Middle frontal gyrus (tissue), 1 donor: Measurements from ENCODE around the gene SEMA3C.

Source experiments
- DNase-seq: peaks from one replicate; pipeline ENCODE4 v3.0.0-alpha.2; 2015; ENCODE audit warnings: low spot score; ENCODE audit errors: extremely low spot score

Gene SEMA3C

DNA sequence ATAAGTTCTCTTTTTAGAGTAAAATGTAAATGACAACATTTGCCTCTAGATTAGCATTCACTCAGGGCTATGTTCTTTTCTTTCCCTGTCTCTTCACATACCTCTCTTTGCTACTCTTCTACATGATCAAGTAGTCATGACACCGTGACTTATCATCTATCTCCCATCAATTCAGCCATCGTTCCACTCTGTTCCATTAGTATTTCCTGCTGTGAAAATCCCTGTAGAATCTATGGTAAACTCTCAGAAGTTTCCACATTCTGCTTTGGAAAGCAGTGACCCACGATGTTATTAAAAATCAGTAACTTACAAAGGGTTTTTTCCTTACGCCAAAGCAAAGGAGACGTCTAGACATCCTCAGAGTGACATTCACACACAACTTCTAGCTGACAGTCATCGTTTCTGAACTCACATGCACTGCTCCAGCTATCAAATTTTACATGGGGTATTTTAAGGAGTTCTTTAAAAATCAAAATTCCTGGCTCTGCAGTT is 135.6 kb downstream of the SEMA3C start:
- no peak for DNase-seq

DNA sequence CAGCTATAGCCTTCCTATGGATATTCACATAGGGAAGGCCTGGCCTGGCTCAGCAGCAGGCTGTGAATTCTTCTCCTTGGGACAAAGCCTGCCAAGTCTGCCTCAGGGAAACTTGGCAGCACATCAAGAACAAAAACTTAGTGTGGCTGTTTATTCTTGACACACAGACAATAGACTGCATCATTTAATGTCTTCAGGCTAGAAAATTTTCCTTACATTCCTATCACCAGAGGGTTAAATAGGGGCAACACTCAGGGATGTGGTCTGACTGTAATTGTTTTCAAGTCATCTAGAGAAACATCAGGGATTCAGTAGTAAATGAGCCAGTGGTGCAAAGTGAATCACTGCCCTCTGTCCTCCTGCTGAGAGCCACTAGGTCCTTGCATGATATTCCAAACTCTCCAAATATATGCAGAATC is 137.3 kb downstream of the SEMA3C start:
- DNase-seq = peak; percentile 28

DNA sequence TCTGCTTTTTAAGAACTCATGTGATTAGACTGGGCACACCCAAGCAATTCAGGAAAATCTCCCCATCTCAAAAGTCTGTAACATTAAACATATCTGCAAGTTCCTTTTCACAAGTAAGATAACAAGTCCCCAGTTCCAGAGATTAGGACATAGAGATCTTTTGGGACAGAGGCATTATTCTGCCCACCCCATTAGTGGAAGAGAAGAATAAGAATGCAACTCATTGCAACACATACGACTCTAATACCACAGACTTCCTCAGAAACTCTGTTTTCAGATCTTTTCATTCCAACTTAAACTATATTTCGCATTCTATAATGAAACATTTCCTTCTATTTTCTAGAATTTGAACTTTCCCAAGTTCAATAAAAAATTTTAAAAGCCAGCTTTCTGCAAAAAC is 137.7 kb downstream of the SEMA3C start:
- no peak for DNase-seq

- DNase-seq = no peak
Measured at GRCh38 chr7:80779456-80779855, 139.4 kb downstream of the SEMA3C start.

DNA sequence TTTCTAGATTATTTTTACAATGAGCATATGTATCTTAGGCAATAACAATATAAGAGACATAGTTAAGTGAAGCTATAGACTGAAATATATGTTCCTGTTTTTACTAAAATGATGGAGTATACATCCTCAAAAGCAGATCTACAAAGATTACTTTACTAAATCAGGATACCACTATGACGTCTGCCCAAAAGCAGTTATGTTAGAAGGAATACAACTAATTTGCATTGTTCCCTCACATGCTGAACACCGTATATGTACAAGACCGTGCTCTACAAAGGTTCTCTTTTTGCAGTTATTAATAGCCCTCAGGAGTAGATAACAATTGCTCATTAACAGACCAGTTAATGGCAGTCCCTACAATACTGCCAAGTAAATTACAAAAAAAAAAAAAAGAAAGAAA is 143.0 kb downstream of the SEMA3C start:
- no peak for DNase-seq

DNA sequence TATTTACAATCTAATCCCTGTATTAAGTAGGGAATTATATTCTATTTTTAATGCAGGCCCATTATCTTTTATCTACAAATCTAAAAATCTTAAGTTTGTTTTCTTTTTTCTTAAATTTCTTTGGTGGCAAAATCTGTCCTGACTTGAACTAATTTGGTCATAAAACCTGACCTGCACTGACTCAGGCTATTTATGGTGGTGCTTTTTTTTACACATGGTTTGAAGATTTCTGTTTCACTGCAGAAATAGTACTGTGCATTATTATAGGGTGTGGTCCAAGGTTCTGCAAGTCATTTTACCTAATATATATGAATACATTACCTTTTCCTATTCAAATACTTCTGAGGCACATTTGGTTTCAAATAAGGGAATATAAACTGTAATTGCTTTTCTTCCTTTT is 143.4 kb downstream of the SEMA3C start:
- no peak for DNase-seq

DNA sequence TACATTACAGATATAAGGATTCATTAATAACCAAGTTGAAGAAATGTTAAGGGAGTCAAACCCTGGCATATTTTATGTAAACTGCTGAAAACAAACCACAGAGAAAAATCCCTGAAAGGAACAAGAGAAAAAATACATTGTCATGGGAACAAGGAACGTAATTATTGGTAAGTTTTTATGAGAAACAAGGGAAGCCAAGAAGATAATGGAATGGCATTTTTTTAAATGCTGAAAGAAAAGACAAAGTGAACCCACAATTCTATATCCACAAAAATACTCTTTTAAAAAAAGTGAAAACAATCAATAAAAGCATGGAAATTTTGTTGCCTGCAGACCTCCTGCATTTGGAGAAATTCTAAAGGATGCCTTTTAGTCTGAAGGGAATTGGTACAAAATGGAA is 144.0 kb downstream of the SEMA3C start:
- no peak for DNase-seq

GRCh38 chr7:80773787-80774508 is 144.9 kb downstream of the SEMA3C start:
- no peak for DNase-seq

GRCh38 chr7:80772347-80772993 is 146.4 kb downstream of the SEMA3C start:
- DNase-seq = no peak

GRCh38 chr7:80771523-80771922 is 147.3 kb downstream of the SEMA3C start:
- no peak for DNase-seq

- DNase-seq = no peak
Measured at GRCh38 chr7:80770675-80771081, 148.2 kb downstream of the SEMA3C start.

DNA sequence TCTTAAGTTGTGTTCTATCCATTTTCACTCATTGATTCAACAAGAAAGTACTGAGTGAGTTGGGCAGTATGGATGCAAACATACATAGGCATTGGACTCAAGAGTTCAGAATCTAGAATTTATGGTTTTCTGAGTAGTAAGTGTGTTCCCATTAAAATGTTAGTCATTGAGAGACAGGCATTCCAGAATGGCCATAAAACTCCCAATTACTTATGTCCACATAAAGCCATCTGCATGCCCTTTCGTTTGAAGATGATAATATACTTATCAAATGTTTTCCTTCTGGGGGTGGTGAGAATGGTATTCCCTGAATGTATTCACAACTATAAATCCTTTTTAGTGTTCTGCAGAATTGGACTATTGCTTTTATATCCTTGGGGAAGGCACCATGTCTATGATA is 148.8 kb downstream of the SEMA3C start:
- no peak for DNase-seq

DNA sequence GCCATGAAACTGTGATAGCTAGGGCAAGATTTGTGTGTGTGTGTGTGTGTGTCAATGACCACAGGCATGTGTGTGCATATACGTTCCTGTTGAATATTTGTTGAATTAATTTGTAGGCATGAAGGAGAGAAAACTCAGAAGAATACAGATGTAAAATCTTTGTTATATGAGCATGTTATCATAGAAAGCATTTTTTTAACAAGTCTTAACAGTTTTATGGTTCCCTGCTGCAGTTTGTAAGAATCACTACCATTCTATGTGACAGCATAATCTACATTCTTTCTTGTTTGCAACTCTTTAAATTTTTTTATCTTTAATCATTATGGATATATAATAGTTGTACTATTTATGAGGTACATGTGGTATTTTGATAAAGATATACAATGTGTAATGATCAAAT is 150.1 kb downstream of the SEMA3C start:
- DNase-seq = no peak

GRCh38 chr7:80767654-80768053 is 151.2 kb downstream of the SEMA3C start:
- DNase-seq = no peak

DNA sequence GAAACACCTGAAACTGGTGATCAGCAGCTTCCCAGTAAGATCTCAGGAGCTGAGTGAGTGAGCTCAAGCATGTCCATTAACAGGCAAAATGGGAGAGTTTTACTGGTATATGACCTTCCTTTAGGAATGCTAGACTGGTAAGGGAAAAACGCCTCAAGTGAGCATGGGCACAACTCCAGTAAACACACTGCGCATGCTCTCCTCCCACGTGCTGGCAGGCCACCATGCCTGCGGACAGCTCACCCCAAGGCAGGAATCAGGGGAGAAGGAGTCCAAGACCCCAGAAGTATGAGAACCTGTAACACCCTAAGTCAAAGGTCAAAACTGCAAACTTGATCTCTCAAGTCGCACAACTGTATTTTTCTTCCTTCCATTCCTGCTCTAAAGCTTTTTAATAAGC is 152.1 kb downstream of the SEMA3C start:
- no peak for DNase-seq

DNA sequence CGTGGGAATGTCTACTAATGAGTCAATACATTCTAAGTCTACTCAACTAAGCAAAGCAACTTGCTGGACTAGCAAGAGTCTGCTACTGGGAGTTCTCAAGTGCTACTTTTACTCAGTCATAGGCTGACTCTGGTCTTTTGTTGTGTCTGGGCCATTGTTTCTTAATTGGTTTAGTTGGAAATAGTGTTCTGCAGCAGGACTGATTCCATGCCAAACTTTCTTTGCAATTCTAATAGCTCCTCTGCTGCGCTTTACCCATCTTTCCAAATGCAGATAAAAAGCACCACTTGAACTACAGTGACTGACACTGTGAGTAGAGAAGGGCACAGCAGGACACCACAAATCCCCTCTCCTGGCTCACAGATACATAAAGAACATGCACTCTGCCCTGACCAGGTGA is 154.7 kb downstream of the SEMA3C start:
- no peak for DNase-seq

GRCh38 chr7:80763704-80764103 is 155.1 kb downstream of the SEMA3C start:
- no peak for DNase-seq

GRCh38 chr7:80763289-80763688 is 155.6 kb downstream of the SEMA3C start:
- DNase-seq = no peak

DNA sequence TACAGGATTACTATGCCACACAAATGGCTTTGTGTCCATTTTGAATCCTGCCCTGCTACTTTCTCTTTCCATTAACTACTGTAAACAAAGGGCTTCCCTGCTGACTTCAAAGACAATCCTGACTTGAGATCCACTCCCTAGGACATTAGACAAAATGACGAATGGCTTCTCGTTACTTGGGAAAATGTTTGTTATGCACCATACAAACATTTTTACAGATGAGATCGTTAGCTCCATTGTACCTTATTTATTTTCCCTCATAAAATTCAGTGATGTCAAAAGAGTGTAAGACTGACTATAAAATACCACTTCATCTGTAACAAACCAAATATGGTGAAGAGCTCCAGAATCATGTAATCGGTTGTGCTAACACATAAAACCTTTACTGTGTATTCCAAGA is 158.6 kb downstream of the SEMA3C start:
- no peak for DNase-seq

DNA sequence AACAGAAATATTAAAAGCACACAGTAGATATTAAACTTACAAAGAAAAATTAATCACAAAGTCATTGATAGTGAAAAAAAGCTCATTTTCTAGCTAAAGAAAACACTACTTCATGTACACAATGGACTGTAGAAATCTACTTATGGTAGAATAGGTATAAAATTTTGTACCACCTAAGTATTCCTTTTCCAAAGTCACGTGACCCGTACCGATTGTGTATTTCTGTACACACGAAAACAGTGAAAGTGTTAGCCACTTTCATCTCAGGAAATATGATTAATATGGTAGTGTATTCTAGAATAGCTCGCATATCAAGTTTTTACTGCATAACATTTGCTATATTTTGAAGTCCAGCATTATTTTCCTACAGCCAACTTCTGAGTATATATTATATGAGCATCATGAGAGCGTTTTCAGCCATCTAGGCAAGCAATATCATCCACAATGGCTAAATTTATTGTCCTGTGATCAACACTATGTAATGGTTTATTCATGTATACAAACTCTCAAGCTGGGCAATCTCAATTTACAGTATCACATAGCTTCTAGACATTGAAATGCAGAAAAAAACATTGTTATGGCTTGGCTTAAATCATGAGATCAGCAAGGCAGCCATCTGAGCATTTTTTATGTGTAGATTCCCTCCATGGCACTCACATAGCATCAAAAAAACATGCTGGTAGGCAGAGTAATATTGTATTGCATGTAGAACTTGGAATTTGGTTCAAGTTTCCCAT is 165.7 kb downstream of the SEMA3C start:
- no peak for DNase-seq

DNA sequence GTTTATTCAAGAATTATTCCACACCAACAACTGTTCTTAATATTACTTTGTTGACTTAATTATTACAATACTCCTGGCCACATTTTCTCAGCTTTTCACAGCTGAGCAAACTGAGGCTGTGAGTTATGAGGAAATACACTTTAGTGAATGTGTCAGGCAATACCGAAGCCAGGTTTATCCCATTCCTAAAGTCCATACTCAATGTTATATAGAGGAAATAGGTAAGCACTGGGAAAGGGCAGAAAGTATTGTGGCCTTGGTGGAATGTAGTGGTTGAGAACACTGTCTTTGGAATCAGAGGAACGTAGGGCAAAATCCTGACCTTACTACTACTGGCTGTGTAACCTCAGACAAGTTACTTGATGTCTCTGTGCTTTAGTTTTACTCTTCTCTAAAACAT is 169.6 kb downstream of the SEMA3C start:
- DNase-seq = no peak

DNA sequence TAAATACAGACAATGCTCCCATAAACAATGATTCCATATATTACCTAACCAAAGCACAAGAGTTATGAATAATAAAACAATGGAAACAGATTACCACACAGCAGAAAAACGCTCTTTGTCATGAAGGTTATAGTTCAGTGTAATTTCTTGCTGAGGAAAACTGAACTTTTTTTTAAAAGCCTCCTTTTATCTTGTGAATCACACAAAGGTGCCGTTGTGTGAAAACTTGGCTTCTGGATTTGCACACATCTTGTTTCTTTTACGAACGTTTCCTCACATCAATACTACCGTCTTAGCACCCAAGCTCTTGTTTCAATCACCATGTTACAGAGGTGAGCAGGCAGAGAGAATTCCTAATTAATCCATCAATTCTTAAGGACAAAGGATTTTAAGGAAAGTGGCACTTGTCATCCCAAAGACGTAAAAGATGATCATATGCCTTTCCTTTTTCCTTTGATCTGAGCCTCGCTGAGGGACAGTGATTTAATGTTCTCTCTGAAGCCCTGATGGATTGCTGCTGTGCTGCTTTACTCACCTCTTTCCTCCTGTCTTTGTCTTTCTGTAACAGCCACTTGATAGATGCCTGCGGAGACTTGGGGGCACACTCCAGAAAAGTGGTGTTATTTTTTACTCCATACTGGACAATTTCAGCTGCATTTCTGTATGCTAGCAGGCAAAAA is 170.3 kb downstream of the SEMA3C start:
- no peak for DNase-seq
